Activated T-cell treated with anti-CD3 and anti-CD28 coated beads, Interleukin-2, amount 50 U/mL, for 72 hours (primary cell): Measurements from ENCODE around the gene NOP53. TPM values are rescaled to one million over a fixed set of nuclear protein-coding genes. Genes with fewer than 3 reads are reported as not detected.
"Not testable (repeated sequence)": the region's sequence is repeated elsewhere in the genome, so short reads cannot be mapped to it uniquely, and the experiment has no call there.

Experiments
- ATAC-seq, 2 donors: fragments of 150-1000 bp; cut with Tn5 transposase; replicated peaks in 1 of 2; 2 replicates each; pipeline ENCODE4 v1.10.0; 2021; ENCODE audit warnings: moderate library complexity in 2 of 2, mild to moderate bottlenecking in 1 of 2
- DNase-seq, 2 donors: peaks; one replicate each; pipeline ENCODE4 v3.0.0; 2021 to 2022; ENCODE audit warnings: mixed read lengths in 1 of 2
- H3K27ac Mint-ChIP-seq: one replicate; pipeline ENCODE4 v1.8.0; 2022; ENCODE audit warnings: mild to moderate bottlenecking, moderate library complexity, mixed read lengths
- H3K27me3 Mint-ChIP-seq: one replicate; pipeline ENCODE4 v1.8.0; 2022; ENCODE audit warnings: low read depth, mixed read lengths
- H3K36me3 Mint-ChIP-seq, 2 donors: one replicate each; pipeline ENCODE4 v1.8.0; 2022; ENCODE audit warnings: mixed read lengths in 2 of 2, mild to moderate bottlenecking in 1 of 2; ENCODE audit not compliant: insufficient read depth in 2 of 2
- H3K4me1 Mint-ChIP-seq: one replicate; pipeline ENCODE4 v1.8.0; 2022; ENCODE audit warnings: low read depth, mixed read lengths
- H3K4me3 Mint-ChIP-seq, 2 donors: one replicate each; pipeline ENCODE4 v1.8.0; 2022; ENCODE audit warnings: mild to moderate bottlenecking in 2 of 2, mixed read lengths in 2 of 2, moderate library complexity in 2 of 2
- H3K9me3 Mint-ChIP-seq, 2 donors: one replicate each; pipeline ENCODE4 v1.8.0; 2022; ENCODE audit warnings: mixed read lengths in 2 of 2
- total RNA-seq, 2 donors: library from RNA; stranded (reverse); gene quantifications; one replicate each; pipeline ENCODE4 v1.2.3, GENCODE V29; 2022

NOP53 gene
- total RNA-seq, 2 donors from 2014 or later = 405 to 415 TPM

DNA sequence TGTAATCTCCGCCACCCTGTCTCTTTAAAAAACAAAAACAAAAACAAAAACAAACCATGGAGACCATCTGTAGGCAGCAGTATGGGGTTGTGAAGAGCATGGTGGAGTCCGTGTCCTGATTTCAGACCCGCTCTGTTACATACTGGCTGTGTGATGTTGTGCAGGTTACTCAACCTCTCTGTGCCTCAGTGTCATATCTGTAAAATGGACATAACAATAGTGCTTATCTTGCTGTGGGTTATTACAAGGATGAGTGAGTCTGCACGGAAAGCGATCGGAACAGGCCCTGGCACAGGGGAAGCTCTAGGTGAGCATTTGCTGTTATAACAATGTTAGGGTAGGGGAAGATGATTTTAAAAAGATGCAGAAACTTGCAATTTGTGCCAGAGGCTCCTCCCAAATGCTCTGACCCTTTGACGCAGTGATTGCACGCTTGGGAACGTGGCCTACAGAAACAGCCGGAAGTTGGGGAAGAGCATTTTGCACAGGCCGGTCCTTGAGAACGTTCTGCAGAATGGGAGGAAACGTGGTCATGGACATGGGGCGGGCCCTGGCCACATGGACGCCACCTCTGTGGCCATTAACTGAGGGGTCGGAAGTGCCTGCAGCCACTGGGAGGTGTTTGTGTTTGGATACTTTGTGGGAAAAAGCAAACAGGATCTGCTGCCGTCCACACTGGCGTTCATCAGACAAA, 17.4 kb downstream of the NOP53 start:
- no peak overlapping the region for H3K27ac Mint-ChIP-seq
- H3K4me3 Mint-ChIP-seq = no peak overlapping the region
- H3K4me1 Mint-ChIP-seq = peaks cover 5% of the 10 kb centered on the region
- H3K9me3 Mint-ChIP-seq = no peaks in the 10 kb centered on the region
- DNase-seq (no peak), ATAC-seq (no peak)
- H3K36me3 Mint-ChIP-seq = peaks cover 3 to 11% of the 10 kb centered on the region in 2 donors
- H3K27me3 Mint-ChIP-seq = no peaks in the 10 kb centered on the region

DNA sequence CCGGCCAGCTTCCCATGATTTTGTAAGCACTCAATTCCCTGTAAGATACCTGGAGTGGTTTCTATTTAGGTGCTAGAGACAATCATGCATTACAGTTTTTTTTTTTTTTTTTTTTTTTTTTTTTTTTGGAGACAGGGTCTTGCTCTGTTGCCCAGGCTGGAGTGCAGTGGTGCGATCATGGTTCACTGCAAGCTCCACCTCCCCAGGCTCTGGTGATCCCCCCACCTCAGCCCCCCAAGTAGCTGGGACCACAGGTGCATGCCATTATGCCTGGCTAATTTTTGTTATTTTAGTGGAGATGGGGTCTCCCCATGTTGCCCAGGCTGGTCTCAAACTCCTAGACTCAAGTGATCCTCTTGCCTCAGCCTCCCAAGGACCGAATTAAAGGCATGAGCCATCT, 19.4 kb downstream of the NOP53 start:
- DNase-seq, H3K4me1 Mint-ChIP-seq, H3K27me3 Mint-ChIP-seq, H3K9me3 Mint-ChIP-seq, H3K4me3 Mint-ChIP-seq, H3K36me3 Mint-ChIP-seq, ATAC-seq, H3K27ac Mint-ChIP-seq: not testable (repeated sequence)

DNA sequence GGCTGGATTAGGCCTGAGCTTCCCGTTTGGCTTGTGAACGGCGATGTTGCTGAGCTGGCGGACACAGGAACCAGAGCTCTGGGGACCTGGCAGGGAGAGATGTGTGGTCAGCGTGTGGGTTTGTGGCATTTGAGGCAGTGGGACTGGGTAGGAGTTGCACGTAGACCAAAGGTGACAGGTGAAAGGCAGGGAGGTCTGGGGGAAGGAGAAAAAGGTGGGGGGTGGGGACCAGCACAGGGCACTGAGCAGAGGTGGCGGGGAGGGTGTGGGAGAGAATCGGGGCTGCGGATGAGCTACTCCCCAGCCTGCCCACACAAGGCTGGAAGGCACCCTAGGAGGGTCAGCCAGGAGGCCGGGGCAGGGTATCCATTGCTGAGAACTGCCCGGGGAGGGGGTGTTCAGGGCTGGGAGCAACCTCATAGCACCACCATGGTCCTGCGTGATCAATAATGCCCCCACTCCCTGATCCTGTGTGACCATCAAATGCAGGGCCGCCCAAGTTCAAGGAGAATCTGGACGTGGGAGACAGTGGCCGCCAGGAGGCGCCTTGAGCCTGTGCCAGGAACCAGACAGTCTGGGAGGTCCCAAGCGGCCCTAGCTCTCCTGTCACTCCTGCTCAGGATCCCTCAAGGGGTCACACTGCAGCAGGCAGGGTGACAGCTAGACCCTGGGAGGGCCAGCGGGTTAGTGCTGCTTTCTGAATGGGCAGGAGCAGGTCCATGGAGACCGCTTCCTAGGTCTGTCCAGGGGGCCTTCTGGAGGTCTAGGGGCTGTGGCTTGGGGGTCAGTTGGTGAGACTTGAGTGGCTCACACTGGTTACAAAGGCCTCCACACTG, 20.4 kb downstream of the NOP53 start:
- Mint-ChIP-seq H3K9me3 (no peaks in the 10 kb centered on the region), H3K4me1 (peaks cover 10% of the 10 kb centered on the region), H3K4me3 (no peak overlapping the region), H3K27ac (no peak overlapping the region), H3K36me3 (no peaks in the 10 kb centered on the region), H3K27me3 (no peaks in the 10 kb centered on the region)
- DNase-seq (peak; percentile 36 to 41), ATAC-seq (peak; percentile 50 to 52)

DNA sequence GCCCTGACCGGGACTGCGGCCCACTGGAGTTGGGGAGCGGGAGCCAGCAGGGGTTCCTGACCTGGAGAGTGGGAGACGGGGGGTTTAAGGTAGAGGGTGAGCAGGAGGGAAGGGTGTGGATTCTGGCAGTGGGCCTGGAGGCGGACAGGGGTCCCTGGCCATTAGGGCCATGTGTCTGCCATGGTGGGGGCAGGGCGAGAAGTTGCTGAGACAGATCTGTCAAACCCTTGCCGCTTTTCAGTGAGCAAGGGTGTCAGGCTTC, 20.9 kb downstream of the NOP53 start:
- H3K4me3 Mint-ChIP-seq = no peak overlapping the region
- ATAC-seq = peak in 1 of 2 donors; percentile 14
- no peaks in the 10 kb centered on the region for H3K36me3 Mint-ChIP-seq
- no peaks in the 10 kb centered on the region for H3K27me3 Mint-ChIP-seq
- DNase-seq = no peak
- H3K9me3 Mint-ChIP-seq = no peaks in the 10 kb centered on the region
- H3K27ac Mint-ChIP-seq = no peak overlapping the region
- peaks cover 12% of the 10 kb centered on the region for H3K4me1 Mint-ChIP-seq

DNA sequence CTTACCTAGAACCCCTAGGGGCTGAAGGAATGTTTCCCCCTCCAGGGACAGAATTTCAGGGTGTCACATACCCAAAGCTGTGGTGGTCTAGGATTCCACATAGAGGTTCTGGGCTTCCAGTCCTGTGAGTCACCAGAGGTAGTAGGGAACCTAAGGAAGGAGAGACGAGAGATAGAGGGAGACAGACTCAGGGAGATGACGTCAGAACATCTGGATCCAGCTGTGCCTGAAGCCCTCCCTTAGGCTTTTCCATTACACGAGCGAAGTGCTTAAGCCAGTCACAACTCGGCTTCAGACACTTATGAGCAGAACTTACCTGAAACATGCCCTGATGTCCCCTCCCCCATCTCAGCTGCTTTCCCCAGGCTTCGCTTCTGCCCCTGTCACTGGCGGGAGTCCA, 21.3 kb downstream of the NOP53 start:
- no peak overlapping the region for H3K4me3 Mint-ChIP-seq
- no peaks in the 10 kb centered on the region for H3K9me3 Mint-ChIP-seq
- peaks cover 12% of the 10 kb centered on the region for H3K4me1 Mint-ChIP-seq
- H3K36me3 Mint-ChIP-seq = no peaks in the 10 kb centered on the region
- no peak overlapping the region for H3K27ac Mint-ChIP-seq
- no peak for ATAC-seq
- DNase-seq = no peak
- H3K27me3 Mint-ChIP-seq = no peaks in the 10 kb centered on the region

DNA sequence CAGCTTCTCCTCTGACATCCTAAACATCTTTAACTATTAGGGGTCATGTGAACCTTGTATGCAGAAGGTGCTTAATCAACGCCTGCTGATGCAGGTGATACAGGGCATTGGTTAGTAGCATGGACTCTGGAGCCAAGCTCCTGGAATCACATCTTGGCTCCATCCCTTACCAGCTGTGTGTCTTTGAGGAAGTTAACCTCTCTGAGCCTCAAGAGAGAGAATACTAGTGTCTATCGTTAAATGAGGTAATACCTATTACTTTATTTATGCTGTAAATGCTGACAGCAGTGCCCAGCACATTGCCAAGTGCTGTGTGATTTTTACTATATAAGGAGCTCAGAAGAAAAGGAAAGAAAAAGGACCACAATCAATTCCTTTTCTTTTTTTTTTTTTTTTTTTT, 22.0 kb downstream of the NOP53 start:
- Mint-ChIP-seq H3K36me3 (no peaks in the 10 kb centered on the region), H3K4me1 (peaks cover 12% of the 10 kb centered on the region), H3K27ac (no peak overlapping the region), H3K4me3 (no peak overlapping the region), H3K27me3 (no peaks in the 10 kb centered on the region), H3K9me3 (no peaks in the 10 kb centered on the region)
- ATAC-seq (no peak), DNase-seq (no peak)

DNA sequence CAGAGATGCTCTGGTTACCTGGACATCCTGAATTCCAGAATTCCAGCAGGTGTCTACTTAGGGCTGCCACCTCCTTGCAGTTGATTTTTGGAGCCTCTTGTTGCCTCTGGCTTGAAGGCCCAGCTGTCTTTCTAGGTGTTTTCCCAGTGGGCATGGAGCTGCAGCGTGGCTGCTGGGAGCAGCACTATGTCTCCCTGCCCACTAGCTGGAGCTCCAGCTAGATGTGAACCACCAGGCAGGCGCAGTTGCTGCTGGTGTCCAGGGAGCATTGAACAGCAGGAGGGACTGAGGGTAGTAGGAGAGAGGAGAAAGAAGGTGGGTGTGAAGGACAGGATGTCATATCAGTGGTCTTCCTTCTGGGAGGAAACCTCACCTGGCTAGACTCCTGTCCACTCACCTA, 23.3 kb downstream of the NOP53 start:
- no peaks in the 10 kb centered on the region for H3K36me3 Mint-ChIP-seq
- ATAC-seq (no peak), DNase-seq (no peak)
- H3K27ac Mint-ChIP-seq = no peak overlapping the region
- H3K4me1 Mint-ChIP-seq = peaks cover 12% of the 10 kb centered on the region
- no peak overlapping the region for H3K4me3 Mint-ChIP-seq
- no peaks in the 10 kb centered on the region for H3K9me3 Mint-ChIP-seq
- no peaks in the 10 kb centered on the region for H3K27me3 Mint-ChIP-seq

DNA sequence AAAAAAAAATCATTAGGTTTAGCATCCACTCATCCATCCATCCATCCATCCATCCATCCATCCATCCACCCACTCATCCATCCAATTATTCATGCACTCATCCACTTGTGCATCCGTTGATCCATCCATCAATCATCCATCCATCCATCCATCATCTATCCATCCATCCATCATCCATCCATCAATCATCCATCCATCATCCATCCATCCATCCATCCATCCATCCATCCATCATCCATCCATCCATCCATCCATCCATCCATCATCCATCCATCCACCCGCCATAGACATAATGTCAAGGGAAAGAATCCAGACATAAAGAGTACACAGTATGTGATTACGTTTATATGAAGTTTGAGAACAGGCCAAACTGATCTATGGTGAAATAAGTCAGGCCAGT, 24.2 kb downstream of the NOP53 start:
- Mint-ChIP-seq H3K9me3 (no peaks in the 10 kb centered on the region), H3K27me3 (no peaks in the 10 kb centered on the region), H3K4me1 (peaks cover 12% of the 10 kb centered on the region), H3K27ac (no peak overlapping the region), H3K4me3 (no peak overlapping the region), H3K36me3 (no peaks in the 10 kb centered on the region)
- ATAC-seq (no peak), DNase-seq (no peak)

DNA sequence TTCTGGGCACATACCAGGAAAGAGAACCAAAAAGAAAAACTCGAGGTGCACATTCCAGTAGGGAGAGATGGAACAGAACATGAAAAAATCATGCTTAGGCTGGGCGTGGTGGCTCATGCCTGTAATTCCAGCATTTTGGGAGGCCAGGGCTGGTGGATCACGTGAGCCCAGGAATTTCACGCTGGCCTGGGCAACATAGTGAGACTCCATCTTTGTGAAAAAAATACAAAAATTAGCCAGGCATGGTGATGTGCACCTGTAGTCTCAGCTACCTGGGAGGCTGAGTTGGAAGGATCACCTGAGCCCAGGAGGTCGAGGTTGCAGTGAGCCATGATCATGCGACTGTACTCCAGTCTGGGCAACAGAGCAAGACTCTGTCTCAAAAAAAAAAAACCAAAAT, 25.9 kb downstream of the NOP53 start:
- H3K36me3 Mint-ChIP-seq, H3K4me1 Mint-ChIP-seq, H3K27ac Mint-ChIP-seq, H3K27me3 Mint-ChIP-seq, H3K9me3 Mint-ChIP-seq, ATAC-seq, H3K4me3 Mint-ChIP-seq, DNase-seq: not testable (repeated sequence)

DNA sequence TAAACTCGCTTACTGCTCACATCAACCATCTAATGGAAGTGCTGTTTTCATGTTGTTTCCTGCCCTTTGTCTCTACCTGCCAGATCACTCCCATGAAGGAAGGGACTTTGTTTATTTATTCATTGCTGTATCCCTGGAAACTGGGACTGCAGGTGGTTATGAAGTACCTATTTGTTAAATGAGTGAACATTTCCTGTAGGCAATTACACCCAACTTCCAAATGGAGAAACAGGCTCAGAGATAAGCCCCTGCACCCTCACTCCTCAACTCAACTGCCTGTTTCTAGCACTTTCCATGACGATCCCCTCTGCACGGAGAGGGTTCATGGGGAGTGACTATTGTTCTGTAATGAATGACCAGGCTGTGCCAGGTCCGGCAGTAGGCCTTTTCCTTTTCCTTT, 31.2 kb downstream of the NOP53 start:
- no peak overlapping the region for H3K4me3 Mint-ChIP-seq
- no peaks in the 10 kb centered on the region for H3K9me3 Mint-ChIP-seq
- H3K4me1 Mint-ChIP-seq = peaks cover 32% of the 10 kb centered on the region
- H3K27ac Mint-ChIP-seq = no peak overlapping the region
- no peak for DNase-seq
- no peak for ATAC-seq
- H3K36me3 Mint-ChIP-seq = peaks cover 2 to 4% of the 10 kb centered on the region in 2 donors
- no peaks in the 10 kb centered on the region for H3K27me3 Mint-ChIP-seq

DNA sequence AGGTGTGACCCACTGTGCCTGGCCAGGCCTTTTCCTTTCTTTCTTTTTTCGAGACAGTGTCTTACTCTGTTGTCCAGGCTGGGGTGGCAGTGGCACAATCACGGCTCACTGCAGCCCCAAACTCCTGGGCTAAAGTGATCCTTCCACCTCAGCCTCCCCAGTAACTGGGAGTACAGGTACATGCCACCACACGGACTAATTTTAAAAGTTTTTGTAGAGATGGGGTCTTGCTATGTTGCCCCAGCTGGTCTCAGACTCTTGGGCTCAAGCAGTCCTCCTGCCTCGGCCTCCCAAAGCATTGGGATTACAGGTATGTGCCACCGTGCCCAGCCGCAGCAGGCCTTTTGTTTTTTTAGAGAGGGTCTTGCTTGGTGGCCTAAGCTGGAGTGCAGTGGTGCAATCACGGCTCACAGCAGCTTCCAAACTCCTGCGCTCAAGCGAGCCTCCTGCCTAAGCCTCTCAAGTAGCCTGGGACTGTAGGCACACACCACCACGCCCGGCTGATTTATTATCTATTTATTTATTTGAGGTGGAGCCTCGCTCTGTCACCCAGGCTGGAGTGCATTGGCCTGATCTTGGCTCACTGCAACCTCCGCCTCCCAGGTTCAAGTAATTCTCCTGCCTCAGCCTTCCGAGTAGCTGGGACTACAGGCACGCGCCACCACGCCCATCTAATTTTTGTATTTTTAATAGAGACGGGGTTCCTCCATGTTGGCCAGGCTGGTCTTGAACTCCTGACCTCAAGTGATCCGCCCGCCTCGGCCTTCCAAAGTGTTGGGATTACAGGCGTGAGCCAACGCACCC, 32.1 kb downstream of the NOP53 start:
- peak overlapping the region; percentile 95 to 98 for H3K4me3 Mint-ChIP-seq
- H3K9me3 Mint-ChIP-seq = not testable (repeated sequence)

DNA sequence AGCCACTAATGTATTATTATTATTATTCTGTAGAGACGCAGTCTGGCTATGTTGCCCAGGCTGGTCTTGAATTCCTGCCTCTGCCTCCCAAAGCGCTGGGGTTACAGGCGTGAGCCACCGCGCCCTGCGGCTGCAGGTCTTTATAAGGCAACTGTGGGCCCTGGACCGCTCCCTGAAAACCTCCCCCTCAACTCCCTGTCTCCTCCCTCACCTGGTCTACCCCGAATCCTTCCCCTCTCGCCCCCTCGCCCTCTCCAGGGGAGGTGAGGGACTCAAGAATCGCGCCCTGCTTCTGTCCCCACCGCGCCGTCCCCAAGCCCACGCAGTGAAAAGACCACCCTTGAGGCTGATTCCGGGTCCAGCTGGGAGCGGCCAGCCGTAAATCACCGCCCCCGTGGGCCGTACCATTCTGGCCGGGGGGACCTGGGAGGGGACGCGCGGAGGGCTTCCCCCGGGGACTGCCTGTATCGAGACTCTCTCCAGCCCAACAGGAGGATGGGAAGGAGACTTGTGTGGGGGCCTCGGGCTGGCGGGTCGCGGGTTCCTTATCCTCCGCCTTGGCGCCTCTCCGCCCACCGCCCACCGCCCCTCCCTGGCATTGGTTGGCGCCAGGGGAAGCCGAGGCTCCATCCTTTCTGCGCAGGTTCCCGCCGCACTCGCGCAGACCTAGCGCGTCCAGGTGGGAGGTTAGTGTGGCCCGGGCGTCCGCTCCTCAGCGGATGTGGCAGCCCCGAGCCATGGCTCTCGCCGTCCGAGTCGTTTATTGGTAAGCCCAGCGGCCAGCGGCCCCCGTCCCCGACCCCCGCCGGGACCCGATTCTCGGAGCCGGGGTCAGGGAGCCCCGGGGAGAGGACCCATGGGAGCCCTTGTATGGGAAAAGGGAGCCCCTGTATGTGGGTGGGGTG, 33.0 kb downstream of the NOP53 start, which contains the start of gene SELENOW:
SELENOW (plus strand) TSS at position 655 of the 905 bp plus-strand sequence; CDS start at position 738, 83 bp downstream.
- Mint-ChIP-seq H3K9me3 (no peaks in the 10 kb centered on the region), H3K27ac (peak within 1 kb of the TSS; percentile 93), H3K4me1 (peaks cover 35% of the 10 kb centered on the region), H3K27me3 (no peaks in the 10 kb centered on the region), H3K36me3 (peaks cover 6 to 7% of the 10 kb centered on the region in 2 donors), H3K4me3 (peak within 1 kb of the TSS; percentile 95 to 98)
- ATAC-seq (peak; percentile 97), DNase-seq (peak; percentile 88)

More for the DNA sequence above, 32.1 kb downstream of the NOP53 start:
- not testable (repeated sequence) for ATAC-seq, H3K27me3 Mint-ChIP-seq, H3K36me3 Mint-ChIP-seq, DNase-seq
- peak overlapping the region; percentile 93 for H3K27ac Mint-ChIP-seq
- peaks cover 35% of the 10 kb centered on the region for H3K4me1 Mint-ChIP-seq
